K562 (cell line): ENCODE data around the gene PARP11. TPM values are rescaled to one million over a fixed set of nuclear protein-coding genes. Genes with fewer than 3 reads are reported as not detected.

Experiments
- HES1 ChIP-seq: fragments of 450-650 bp; IDR thresholded peaks from 2 replicates; pipeline ENCODE4 v1.6.1; 2016; ENCODE audit warnings: low read depth, mild to moderate bottlenecking, moderate library complexity
- RBM34 ChIP-seq: fragments of 200-400 bp; formaldehyde crosslinking; IDR thresholded peaks from 2 replicates; pipeline ENCODE4 v1.6.1; 2018; ENCODE audit warnings: low read length, borderline replicate concordance; ENCODE audit not compliant: insufficient read depth
- ZNF354B ChIP-seq: fragments of 250-450 bp; sonication (Bioruptor Pico); IDR thresholded peaks from 2 replicates; pipeline ENCODE4 v1.4.0; 2020
- ZNF785 ChIP-seq: fragments of 250-450 bp; sonication (Bioruptor Pico); IDR thresholded peaks from 2 replicates; pipeline ENCODE4 v1.4.0; 2020; ENCODE audit warnings: mild to moderate bottlenecking
- polyA plus RNA-seq, 8 experiments: library from polyadenylated mRNA; depleted of rRNA in 4 of 8; stranded (reverse) in 5 of 8; unstranded in 3 of 8; fragments of >200 nt; fragmentation: Nextera tagmentation in 2 of 8; fragmentation: Illumina TruSeq in 1 of 8; extraction: Ambion mirVana in 2 of 8; extraction: Trizol in 1 of 8; gene quantifications; 2 replicates each; pipeline versions ENCODE4 v1.2.1 to v1.2.3, GENCODE V29; 2011 to 2014; ENCODE audit warnings: inconsistent platforms in 1 of 8, missing spikeins in 1 of 8
- total RNA-seq, 7 experiments: library from RNA; depleted of rRNA in 6 of 7; stranded (reverse); fragments of >200 nt in 6 of 7; fragmentation: Illumina TruSeq in 2 of 7; extraction: Trizol in 2 of 7; gene quantifications; 2 replicates each; pipeline versions ENCODE4 v1.2.1 to v1.2.3, GENCODE V29; 2011 to 2021; ENCODE audit warnings: low replicate concordance in 1 of 7
- TF ChIP-seq, protein P1 (sequence below): fragments of 450-650 bp; IDR thresholded peaks from 2 replicates; pipeline ENCODE4 v1.6.1; 2016; ENCODE audit warnings: low read depth

The PARP11 gene
- total and polyA plus RNA-seq, 9 of the 15 experiments (the other 6 are each of a cell fraction or from before 2014, with no cell fraction given), result 0.40 to 2.5 (median 1.4) TPM

DNA sequence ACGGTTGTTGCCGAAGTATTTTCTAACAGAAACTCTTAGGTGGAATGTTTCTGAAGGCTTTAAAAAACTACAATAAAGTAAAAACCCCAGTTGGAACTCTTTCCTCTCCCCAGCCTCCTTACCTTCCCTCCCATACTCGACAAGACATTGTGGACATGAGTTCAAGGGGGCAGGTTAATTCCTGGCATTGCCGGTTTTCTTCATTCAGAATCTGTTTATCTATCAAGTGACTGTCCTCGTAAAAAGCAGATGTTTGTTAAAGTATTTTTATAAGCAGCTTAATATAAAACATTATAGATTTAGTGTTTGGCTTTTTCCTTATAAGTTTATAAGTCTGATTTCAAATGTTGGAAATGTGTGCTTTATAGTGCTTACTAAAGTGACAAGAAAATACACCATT lies 30.7 kb downstream of the PARP11 start (continued):
- TF ChIP-seq HES1 (no peak), ZNF354B (no peak), RBM34 (no peak), ZNF785 (no peak)
- TF ChIP-seq, protein P1, sequence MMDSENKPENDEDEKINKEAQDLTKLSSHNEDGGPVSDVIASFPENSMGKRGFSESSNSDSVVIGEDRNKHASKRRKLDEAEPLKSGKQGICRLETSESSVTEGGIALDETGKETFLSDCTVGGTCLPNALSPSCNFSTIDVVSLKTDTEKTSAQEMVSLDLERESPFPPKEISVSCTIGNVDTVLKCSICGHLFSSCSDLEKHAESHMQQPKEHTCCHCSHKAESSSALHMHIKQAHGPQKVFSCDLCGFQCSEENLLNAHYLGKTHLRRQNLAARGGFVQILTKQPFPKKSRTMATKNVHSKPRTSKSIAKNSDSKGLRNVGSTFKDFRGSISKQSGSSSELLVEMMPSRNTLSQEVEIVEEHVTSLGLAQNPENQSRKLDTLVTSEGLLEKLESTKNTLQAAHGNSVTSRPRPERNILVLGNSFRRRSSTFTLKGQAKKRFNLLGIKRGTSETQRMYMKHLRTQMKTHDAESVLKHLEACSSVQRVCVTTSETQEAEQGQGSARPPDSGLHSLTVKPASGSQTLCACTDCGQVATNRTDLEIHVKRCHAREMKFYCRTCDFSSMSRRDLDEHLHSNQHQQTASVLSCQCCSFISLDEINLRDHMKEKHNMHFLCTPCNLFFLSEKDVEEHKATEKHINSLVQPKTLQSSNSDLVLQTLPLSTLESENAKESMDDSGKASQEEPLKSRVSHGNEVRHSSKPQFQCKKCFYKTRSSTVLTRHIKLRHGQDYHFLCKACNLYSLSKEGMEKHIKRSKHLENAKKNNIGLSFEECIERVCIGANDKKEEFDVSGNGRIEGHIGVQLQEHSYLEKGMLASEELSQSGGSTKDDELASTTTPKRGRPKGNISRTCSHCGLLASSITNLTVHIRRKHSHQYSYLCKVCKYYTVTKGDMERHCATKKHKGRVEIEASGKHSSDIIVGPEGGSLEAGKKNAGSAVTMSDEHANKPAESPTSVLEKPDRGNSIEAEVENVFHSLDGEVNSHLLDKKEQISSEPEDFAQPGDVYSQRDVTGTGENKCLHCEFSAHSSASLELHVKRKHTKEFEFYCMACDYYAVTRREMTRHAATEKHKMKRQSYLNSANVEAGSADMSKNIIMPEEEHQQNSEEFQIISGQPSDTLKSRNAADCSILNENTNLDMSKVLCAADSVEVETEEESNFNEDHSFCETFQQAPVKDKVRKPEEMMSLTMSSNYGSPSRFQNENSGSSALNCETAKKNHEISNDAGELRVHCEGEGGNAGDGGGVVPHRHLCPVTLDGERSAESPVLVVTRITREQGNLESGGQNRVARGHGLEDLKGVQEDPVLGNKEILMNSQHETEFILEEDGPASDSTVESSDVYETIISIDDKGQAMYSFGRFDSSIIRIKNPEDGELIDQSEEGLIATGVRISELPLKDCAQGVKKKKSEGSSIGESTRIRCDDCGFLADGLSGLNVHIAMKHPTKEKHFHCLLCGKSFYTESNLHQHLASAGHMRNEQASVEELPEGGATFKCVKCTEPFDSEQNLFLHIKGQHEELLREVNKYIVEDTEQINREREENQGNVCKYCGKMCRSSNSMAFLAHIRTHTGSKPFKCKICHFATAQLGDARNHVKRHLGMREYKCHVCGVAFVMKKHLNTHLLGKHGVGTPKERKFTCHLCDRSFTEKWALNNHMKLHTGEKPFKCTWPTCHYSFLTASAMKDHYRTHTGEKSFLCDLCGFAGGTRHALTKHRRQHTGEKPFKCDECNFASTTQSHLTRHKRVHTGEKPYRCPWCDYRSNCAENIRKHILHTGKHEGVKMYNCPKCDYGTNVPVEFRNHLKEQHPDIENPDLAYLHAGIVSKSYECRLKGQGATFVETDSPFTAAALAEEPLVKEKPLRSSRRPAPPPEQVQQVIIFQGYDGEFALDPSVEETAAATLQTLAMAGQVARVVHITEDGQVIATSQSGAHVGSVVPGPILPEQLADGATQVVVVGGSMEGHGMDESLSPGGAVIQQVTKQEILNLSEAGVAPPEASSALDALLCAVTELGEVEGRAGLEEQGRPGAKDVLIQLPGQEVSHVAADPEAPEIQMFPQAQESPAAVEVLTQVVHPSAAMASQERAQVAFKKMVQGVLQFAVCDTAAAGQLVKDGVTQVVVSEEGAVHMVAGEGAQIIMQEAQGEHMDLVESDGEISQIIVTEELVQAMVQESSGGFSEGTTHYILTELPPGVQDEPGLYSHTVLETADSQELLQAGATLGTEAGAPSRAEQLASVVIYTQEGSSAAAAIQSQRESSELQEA, result no peak
